GM23338 (cell line): ENCODE measurements around the gene CHST13.

Experiments used
- CREB1 ChIP-seq: fragments of 250-450 bp; sonication (Bioruptor Pico); IDR thresholded peaks from 2 replicates; pipeline ENCODE4 v1.5.0; 2020; ENCODE audit warnings: low read depth, mild to moderate bottlenecking, moderate library complexity
- ETS1 ChIP-seq: IDR thresholded peaks from 2 replicates; pipeline ENCODE4 v1.6.1; 2016; ENCODE audit warnings: antibody characterized with exemption
- EZH2 ChIP-seq: fragments of 200-600 bp; sonication (generic); IDR thresholded peaks from one replicate; pipeline ENCODE4 v1.8.0; 2017; ENCODE audit warnings: antibody characterized with exemption, mild to moderate bottlenecking, low read depth; ENCODE audit not compliant: unreplicated experiment
- EZH2phosphoT487 ChIP-seq: fragments of 200-600 bp; sonication (generic); IDR thresholded peaks from one replicate; pipeline ENCODE4 v1.8.1; 2018; ENCODE audit warnings: antibody characterized with exemption; ENCODE audit not compliant: unreplicated experiment
- POLR2AphosphoS5 ChIP-seq: IDR thresholded peaks from 2 replicates; pipeline ENCODE4 v1.6.1; 2016; ENCODE audit warnings: antibody characterized with exemption, low read depth
- REST ChIP-seq: IDR thresholded peaks from one replicate; pipeline ENCODE4 v1.6.1; 2018; ENCODE audit warnings: antibody characterized with exemption; ENCODE audit not compliant: unreplicated experiment
- STAT1 ChIP-seq: IDR thresholded peaks from one replicate; pipeline ENCODE4 v1.6.1; 2016; ENCODE audit warnings: antibody characterized with exemption; ENCODE audit not compliant: unreplicated experiment
- ZNF331 ChIP-seq: fragments of 250-450 bp; sonication (Bioruptor Pico); IDR thresholded peaks from 2 replicates; pipeline ENCODE4 v1.5.0; 2020; ENCODE audit warnings: low read depth, mild to moderate bottlenecking, moderate library complexity
- TF ChIP-seq, protein P1 (sequence below), 2 experiments: fragments of 200-600 bp in 1 of 2; sonication (generic) in 1 of 2; conservative IDR thresholded peaks; 2 replicates each; pipeline versions ENCODE4 v1.5.1 to v1.6.1; 2016 to 2017; ENCODE audit warnings: antibody characterized with exemption in 2 of 2, low read depth in 2 of 2, mild to moderate bottlenecking in 2 of 2, moderate library complexity in 1 of 2
- TF ChIP-seq, protein P2 (sequence below): fragments of 250-450 bp; sonication (Bioruptor Pico); IDR thresholded peaks from 2 replicates; pipeline ENCODE4 v1.5.0; 2020; ENCODE audit warnings: mild to moderate bottlenecking, moderate library complexity

DNA sequence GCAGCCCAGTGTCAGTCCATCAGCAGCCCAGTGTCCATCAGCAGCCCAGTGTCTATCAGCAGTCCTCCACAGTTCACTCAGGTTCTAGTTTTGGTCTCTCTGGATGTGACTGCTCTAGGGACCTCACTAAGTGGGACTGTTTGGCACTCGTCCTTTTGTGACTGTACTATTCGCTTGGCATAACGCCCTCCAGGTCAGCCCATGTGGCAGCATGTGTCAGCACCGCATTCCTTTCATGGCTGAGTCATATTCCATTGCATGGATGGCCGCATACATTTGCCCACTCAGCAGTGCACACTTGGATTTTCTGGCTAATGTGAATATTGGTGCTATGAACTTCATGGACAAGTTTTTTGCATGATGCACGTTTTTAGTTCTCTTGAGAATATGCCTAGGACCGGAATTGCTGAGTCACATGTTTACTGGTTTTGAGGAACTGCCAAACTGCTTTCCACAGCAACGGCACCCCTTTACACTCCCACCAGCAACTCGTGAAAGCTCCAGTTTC is 16.4 kb downstream of the CHST13 start:
- TF ChIP-seq, protein P1, sequence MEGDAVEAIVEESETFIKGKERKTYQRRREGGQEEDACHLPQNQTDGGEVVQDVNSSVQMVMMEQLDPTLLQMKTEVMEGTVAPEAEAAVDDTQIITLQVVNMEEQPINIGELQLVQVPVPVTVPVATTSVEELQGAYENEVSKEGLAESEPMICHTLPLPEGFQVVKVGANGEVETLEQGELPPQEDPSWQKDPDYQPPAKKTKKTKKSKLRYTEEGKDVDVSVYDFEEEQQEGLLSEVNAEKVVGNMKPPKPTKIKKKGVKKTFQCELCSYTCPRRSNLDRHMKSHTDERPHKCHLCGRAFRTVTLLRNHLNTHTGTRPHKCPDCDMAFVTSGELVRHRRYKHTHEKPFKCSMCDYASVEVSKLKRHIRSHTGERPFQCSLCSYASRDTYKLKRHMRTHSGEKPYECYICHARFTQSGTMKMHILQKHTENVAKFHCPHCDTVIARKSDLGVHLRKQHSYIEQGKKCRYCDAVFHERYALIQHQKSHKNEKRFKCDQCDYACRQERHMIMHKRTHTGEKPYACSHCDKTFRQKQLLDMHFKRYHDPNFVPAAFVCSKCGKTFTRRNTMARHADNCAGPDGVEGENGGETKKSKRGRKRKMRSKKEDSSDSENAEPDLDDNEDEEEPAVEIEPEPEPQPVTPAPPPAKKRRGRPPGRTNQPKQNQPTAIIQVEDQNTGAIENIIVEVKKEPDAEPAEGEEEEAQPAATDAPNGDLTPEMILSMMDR (conservative IDR thresholded peaks at IDR 0.05; ENCODE audit: low read depth in 2 of 2), result no peak
- no peak for TF ChIP-seq CREB1 (CRISPR knock-in tag)
- no peak for TF ChIP-seq POLR2AphosphoS5
- no peak for TF ChIP-seq REST
- no peak for TF ChIP-seq EZH2
- no peak for TF ChIP-seq EZH2phosphoT487
- TF ChIP-seq, protein P2, sequence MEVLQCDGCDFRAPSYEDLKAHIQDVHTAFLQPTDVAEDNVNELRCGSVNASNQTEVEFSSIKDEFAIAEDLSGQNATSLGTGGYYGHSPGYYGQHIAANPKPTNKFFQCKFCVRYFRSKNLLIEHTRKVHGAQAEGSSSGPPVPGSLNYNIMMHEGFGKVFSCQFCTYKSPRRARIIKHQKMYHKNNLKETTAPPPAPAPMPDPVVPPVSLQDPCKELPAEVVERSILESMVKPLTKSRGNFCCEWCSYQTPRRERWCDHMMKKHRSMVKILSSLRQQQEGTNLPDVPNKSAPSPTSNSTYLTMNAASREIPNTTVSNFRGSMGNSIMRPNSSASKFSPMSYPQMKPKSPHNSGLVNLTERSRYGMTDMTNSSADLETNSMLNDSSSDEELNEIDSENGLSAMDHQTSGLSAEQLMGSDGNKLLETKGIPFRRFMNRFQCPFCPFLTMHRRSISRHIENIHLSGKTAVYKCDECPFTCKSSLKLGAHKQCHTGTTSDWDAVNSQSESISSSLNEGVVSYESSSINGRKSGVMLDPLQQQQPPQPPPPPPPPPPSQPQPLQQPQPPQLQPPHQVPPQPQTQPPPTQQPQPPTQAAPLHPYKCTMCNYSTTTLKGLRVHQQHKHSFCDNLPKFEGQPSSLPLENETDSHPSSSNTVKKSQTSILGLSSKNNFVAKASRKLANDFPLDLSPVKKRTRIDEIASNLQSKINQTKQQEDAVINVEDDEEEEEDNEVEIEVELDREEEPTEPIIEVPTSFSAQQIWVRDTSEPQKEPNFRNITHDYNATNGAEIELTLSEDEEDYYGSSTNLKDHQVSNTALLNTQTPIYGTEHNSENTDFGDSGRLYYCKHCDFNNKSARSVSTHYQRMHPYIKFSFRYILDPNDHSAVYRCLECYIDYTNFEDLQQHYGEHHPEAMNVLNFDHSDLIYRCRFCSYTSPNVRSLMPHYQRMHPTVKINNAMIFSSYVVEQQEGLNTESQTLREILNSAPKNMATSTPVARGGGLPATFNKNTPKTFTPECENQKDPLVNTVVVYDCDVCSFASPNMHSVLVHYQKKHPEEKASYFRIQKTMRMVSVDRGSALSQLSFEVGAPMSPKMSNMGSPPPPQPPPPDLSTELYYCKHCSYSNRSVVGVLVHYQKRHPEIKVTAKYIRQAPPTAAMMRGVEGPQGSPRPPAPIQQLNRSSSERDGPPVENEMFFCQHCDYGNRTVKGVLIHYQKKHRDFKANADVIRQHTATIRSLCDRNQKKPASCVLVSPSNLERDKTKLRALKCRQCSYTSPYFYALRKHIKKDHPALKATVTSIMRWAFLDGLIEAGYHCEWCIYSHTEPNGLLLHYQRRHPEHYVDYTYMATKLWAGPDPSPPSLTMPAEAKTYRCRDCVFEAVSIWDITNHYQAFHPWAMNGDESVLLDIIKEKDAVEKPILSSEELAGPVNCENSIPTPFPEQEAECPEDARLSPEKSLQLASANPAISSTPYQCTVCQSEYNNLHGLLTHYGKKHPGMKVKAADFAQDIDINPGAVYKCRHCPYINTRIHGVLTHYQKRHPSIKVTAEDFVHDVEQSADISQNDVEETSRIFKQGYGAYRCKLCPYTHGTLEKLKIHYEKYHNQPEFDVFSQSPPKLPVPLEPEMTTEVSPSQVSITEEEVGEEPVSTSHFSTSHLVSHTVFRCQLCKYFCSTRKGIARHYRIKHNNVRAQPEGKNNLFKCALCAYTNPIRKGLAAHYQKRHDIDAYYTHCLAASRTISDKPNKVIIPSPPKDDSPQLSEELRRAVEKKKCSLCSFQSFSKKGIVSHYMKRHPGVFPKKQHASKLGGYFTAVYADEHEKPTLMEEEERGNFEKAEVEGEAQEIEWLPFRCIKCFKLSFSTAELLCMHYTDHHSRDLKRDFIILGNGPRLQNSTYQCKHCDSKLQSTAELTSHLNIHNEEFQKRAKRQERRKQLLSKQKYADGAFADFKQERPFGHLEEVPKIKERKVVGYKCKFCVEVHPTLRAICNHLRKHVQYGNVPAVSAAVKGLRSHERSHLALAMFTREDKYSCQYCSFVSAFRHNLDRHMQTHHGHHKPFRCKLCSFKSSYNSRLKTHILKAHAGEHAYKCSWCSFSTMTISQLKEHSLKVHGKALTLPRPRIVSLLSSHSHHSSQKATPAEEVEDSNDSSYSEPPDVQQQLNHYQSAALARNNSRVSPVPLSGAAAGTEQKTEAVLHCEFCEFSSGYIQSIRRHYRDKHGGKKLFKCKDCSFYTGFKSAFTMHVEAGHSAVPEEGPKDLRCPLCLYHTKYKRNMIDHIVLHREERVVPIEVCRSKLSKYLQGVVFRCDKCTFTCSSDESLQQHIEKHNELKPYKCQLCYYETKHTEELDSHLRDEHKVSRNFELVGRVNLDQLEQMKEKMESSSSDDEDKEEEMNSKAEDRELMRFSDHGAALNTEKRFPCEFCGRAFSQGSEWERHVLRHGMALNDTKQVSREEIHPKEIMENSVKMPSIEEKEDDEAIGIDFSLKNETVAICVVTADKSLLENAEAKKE (CRISPR knock-in tag), result no peak
- TF ChIP-seq ZNF331 (CRISPR knock-in tag), result no peak
- no peak for TF ChIP-seq STAT1
- TF ChIP-seq ETS1, result no peak
